CD4-positive, alpha-beta T cell treated with Interleukin-4 for 4 hours (primary cell): ENCODE data around the gene KCNC3.
"Not testable (repeated sequence)": the region's sequence is repeated elsewhere in the genome, so short reads cannot be mapped to it uniquely, and the experiment has no call there.

Experiments
- DNase-seq: peaks from one replicate; pipeline ENCODE4 v3.0.0-alpha.2; 2020

KCNC3 gene

DNA sequence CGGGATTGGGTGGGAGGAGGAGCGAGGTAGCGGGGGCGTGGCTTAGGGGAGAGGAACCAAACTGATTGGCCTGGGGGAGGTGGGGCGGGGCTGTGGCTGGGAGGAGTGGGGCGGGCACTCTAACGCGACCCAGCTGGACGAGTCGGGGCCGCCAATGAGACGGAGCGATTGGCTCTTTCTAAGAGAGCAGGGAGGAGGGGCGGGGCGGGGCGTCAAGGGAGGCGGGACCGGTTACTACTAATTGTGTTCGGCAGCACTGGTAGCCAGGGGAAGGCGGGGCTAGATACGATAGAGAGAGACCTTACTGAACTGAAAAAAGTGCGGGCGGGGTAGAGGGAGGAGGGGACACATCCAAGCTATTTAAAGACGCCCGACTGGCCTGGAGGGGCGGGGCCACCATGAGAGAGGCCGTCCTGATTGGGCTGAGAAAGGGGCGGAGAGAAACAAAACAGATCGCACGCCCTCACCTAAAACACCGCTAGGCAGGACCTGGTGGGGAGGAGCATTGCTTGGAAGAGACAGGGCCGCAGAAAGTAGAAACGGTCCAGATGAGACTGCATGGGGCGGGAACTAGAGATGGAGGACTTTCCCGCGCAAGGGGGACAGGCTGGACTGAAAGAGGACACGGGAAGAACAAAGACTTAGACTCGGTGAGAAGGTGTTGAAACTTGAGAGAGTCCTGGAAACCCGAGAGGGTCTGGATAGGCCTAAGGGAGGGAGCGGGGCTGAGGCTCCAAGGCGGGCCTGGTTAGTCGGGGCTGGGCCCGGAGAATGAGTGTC lies at the start of gene KCNC3:
KCNC3 (minus strand) TSS at position 232 of the 780 bp plus-strand sequence. CDS start 295 bp downstream, outside the sequence.
- peak; percentile 93 for DNase-seq

DNA sequence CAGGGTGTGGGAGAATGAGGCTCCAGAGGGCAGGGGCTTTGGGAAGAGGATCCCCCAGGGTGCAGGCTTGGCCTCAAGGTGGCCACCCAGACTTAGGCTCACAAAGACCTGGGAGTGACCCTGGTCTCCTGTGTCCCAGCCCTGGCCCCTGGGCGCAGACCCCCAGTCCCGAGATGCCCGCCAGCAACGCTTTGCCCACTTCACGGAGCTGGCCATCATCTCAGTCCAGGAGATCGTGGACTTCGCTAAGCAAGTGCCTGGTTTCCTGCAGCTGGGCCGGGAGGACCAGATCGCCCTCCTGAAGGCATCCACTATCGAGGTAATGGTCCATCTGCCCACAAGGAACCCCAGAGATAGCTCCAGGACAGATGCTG lies 49.7 kb upstream of the KCNC3 start:
- no peak for DNase-seq

DNA sequence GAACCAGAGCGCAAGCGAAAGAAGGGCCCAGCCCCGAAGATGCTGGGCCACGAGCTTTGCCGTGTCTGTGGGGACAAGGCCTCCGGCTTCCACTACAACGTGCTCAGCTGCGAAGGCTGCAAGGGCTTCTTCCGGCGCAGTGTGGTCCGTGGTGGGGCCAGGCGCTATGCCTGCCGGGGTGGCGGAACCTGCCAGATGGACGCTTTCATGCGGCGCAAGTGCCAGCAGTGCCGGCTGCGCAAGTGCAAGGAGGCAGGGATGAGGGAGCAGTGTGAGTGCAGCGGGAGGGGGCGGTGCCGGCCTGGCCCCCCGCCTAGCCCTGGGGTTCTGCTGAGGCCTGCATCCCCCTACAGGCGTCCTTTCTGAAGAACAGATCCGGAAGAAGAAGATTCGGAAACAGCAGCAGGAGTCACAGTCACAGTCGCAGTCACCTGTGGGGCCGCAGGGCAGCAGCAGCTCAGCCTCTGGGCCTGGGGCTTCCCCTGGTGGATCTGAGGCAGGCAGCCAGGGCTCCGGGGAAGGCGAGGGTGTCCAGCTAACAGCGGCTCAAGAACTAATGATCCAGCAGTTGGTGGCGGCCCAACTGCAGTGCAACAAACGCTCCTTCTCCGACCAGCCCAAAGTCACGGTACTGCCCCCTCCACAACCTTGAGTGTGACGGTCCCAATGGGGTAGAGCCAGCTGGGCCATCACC lies 49.1 kb upstream of the KCNC3 start:
- no peak for DNase-seq

DNA sequence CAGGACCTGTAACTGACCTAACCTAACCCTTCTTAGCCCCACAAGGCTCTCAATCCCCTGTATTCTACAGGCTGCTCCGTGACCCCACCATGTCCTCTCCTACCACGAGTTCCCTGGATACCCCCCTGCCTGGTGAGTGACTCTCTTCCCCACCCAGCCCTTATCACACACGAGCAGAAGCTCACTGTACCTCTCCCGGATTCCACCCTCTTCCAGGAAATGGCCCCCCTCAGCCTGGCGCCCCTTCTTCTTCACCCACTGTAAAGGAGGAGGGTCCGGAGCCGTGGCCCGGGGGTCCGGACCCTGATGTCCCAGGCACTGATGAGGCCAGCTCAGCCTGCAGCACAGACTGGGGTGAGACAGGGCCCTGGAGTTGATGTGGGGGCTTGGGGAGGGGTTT lies 48.3 kb upstream of the KCNC3 start:
- no peak for DNase-seq

DNA sequence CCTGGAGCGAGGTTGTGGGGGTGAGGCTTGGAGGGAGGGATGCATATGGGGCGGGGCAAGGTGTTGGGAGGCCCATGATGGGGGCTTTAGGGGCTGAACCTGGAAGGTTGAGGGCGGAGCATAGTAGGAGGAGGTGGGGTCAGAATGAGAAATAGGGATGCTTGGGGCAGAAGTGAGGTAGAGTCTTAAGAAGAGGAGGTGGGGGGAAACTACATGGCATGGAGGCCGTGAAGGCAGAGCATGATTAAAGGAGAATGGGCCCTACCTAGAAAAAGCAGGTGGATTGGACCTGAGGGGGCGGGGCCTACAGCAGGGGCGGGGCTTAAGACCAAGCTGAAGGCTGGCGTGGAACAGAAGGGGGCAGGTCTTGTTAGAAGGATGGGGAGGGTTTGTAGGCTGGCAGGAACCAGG lies 47.9 kb upstream of the KCNC3 start:
- DNase-seq = peak; percentile 36

DNA sequence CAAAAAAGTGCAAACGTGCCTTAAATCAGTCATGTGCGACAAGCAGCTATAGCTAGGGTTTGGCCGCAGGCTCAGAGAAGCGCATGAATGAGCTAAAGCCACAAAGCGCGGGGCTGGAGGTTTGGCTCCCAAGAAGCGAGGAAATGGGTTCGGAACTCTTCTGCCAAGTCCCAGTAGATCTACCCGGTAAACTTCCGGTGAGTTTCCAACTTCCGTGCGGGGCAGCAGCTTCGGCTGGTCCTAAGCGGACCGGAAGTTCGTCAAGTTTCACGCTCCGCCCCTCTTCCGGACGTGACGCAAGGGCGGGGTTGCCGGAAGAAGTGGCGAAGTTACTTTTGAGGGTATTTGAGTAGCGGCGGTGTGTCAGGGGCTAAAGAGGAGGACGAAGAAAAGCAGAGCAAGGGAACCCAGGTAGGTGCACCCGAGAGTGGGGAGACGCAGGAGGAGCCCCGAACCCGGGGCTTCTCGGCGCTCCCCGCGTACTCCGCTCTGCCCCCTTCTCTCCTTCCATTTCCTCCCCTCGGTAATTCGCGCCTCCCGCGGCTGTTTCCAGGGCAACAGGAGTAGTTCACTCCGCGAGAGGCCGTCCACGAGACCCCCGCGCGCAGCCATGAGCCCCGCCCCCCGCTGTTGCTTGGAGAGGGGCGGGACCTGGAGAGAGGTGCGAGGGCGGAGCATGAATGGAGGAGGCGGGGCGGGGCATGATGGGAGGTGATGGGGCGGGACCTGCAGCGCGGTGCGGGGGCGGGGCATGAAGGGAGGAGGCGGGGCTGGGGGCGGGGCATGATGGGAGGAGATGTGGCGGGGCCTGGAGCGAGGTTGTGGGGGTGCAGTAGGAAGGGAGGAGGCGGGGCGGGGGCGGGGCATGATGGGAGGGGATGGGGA lies 47.2 kb upstream of the KCNC3 start, which contains the start of gene NR1H2:
NR1H2 (plus strand) TSS at position 292 of the 885 bp plus-strand sequence. CDS start 1,149 bp downstream, outside the sequence.
- DNase-seq = peak; percentile 96

DNA sequence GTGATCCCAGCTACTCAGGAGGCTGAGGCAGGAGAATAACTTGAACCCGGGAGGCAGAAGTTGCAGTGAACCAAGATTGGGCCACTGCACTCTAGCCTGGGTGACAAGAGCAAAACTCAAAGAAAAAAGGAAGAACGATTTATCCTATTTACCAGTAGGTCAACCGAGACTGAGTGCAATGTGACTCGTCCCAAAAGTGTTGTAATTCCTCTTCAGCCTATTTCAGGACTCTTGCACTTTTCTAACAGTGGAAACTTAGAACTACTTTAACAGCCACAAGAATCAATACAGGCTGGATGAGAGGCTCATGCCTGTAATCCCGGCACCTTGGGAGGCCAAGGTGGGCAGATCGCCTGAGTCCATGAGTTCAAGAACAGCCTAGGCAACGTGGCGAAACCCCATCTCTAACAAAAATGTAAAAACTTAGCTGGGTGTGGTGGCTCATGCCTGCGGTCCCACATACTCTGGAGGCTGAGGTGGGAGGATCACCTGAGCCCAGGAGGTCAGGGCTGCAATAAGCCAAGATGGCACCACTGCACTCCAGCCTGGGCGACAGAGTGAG lies 42.8 kb upstream of the KCNC3 start:
- no peak for DNase-seq

DNA sequence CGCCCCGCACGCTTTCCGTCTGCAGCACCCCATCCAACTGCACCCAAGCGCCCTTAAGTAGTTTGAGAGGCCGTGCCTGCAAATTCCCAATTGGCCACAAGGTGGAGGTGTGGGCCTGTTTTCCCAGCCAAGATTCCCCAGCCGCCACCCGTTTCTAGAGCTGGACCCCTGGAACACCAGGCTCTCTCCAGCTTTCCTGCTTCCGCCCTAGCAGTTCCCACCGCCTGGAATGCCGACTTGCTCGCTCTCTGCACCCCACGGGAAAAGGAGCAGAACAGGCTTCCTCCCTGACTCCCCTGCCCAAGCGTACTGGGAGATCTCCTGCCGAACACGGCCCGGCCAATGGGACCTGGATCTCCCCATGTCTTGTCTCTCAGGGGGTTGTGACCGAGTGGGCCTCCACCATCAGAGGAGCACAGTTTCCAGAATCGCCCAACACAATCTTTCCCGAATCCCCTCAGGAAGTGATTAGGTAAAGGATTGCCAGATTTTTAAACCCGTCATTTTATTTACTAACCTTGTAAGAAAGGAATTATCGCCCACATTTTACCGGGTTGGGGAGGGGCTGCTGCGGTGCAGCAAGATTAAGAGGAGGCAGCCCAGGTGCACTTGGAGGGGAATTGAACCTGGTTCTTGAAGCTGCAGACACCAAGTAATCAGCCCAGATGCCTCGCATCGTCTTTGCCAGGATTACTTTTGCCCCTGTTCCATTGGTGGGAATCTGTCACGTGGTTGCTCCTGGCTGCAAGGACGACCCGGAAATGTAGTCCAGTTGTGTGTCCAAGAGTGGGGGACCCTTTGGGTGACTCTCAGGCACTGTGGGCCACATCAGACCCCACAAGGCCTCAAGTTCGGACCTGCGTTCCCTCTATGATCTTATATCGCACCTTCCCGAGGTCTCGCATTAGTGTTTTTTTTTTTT lies 39.7 kb upstream of the KCNC3 start:
- peak; percentile 82 for DNase-seq

DNA sequence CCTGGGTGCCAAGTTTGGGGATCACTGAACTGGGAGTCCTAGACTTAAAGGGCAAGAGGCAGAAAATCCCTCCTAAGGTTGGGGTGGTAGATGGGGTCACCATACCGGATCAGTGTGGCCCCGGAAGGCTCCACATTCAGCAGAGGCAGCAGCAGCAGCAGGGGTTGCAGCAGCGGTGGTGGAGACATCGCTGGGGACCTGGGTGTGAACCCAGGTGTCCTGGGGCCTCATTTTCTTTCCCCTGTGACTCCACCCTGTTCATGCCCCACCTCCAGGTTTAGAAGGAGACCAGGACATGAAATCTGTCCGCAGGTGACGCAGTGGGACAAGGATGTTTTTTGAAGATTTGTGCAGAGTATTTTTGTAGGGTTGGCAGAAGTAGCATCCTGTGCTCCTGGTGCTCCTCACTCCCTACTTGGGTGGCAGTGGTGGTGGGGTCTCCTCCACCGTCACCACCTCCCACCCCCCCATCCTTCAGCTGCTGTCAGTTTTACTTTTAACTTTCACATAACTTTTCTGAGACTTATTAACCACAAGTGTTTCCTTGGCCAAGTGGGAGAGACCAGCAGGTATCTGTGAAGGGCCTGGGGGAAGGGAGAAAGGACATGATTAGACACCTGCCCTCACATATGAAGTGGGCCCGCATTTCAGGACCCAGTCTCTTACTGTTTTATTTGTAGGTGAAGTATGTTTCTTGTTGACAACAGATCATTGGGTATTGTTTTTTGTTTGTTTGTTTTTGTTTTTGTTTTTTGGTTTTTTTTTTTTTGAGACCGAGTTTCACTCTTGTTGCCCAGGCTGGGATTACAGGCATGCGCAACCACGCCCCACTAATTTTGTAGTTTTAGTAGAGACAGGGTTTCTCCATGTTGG lies 36.5 kb upstream of the KCNC3 start, which contains the start of gene NAPSA:
NAPSA (minus strand) TSS at position 206 of the 873 bp plus-strand sequence; CDS start at position 188, 18 bp downstream.
- DNase-seq = no peak

DNA sequence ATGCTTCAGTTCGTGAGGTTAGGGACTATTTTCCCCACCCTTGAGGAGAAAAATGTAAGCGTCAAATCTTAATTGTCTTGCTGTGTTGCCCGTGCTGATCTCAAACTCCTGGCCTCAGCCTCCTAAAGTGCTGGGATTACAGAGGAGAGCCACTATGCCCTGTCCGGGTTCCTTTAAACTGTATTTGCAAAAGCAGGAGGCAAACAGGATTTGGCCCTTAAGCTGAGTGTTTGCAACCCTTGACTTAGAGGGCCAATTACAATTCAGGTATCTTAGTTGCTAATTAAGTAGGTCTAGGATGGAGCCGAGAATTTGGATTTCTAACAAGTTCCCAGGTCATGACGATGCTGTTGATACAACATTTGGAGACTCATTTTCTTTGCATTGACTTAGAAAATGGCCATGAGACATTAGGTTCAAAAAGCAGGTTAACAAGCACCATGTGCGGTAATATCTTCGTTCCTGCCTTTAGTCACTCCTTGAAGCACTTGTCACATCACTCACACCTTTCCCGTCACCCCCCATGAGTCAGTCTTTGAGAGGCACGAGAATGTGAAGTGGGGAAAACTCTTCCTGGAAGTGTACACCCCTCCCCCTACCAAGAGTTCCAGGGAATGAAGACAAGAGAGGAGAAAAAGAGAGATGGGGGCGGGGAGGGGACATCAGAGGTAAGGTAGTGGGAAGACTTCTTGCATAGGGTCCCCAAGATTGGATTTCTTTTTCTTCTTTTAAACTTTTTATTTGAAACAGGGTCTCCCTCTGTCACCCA lies 33.7 kb upstream of the KCNC3 start:
- DNase-seq = no peak

DNA sequence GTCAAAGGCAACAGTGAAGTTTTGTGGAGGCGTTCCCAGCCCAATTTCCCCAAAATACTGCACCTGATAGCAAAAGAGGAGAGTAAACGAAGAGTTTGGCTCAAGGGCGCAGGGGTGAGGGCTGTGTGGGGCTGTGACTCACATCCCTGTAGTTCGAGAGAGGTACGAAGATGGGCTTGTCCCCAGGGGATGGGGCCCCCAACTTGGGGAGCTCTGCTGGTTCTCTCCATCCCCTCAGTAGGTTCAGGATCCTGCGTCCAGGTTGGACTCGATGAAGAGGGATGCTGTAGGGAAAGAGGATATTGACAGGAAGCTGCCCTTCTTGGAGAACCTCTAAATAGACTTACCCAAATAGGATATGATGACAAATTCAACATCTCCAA lies 32.8 kb upstream of the KCNC3 start:
- no peak for DNase-seq

DNA sequence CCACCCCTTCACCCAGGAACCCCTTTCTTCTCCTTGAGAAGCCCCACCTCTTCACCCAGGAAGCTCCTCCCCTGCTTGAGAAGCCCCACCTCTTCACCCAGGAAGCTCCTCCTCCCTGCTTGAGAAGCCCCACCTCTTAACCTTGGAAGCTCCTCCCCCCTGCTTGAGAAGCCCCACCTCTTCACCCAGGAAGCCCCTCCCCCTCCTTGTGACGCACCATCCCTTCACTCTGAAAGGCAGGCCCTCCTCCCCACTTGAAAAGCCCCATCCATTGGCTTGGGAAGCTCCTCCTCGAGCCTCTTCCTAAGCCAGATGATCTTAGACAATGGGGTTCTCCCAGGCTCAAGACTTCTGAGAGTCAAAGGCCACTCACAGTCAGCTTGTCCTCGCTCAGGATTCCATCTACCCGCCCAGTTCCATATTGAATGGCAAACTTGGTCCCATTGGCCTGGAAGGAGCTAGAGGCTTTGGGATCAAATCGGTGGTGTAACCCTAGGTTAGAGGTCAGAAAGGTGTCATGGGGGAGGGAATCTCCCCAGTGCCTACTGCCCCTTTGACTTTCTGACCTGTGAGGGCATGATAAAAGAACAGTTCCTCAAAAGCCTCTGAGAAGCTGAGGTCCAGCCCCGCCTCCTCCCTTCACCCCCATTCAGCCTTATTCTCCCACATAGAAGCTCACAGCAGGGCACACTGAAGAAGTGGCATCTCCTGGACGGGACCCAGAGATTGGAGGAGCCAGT lies 32.3 kb upstream of the KCNC3 start:
- no peak for DNase-seq

DNA sequence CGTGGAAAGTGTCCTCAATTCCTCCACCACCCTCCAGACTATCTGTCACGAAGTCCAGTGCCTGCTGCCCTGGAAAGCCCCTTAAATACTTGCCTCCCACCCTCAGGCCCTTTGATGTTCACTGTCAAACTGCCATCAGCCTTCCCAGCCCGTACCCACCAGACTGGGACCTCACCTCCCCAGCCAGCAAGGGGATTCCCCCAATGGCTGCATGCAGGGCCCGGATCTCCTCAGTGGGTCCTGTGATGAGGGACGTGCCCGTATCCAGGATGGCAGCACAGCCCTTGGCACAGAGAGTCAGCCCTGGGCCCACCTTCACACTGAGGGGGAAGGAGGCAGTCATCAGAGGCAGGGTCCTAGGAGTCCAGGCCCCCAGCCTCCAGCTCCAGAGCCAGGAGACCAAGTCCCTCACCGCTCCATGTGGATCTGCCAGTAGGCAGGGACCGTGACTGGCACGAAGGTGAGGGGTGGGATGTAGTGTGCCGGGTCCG lies 30.2 kb upstream of the KCNC3 start:
- no peak for DNase-seq

DNA sequence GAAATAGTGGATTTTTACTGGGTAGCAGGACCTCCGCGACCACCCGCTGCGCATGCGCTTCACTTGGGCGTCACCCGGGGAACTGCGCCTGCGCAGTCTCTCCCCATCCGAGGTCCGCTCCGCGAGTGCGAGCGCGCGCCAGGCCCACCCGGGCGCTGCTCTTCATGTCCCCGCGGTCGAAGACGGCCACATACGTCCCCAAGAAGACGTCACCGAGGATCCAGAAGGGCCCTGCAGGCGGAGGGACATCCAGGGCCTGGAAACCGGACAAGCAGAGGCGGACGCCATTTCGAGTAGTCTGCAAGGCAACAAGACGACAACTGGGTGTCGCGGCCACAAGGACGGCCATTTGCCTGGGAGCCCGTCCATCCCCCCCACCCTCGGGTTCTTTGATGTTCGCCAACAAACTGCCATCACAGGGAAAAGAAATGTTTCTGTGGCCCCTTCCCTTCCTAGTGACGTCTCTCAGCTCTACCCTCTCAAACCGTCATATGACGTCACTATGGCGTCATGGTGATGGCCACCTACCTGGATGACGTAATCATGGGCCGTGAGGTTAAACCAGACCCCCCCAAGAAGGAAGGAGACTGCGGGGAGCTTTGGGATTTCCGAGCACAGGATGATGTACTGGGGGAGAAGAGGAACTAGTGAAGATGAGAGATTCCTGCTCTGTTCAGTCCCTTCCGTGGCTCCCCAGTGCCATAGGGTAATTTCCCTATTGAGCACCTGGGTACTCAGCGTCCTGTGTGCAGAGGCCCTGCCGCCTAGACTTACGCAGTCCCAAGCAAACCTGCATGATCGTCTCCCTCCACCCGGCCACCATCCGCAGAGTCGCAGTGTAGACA lies 29.5 kb upstream of the KCNC3 start:
- DNase-seq = peak; percentile 78

DNA sequence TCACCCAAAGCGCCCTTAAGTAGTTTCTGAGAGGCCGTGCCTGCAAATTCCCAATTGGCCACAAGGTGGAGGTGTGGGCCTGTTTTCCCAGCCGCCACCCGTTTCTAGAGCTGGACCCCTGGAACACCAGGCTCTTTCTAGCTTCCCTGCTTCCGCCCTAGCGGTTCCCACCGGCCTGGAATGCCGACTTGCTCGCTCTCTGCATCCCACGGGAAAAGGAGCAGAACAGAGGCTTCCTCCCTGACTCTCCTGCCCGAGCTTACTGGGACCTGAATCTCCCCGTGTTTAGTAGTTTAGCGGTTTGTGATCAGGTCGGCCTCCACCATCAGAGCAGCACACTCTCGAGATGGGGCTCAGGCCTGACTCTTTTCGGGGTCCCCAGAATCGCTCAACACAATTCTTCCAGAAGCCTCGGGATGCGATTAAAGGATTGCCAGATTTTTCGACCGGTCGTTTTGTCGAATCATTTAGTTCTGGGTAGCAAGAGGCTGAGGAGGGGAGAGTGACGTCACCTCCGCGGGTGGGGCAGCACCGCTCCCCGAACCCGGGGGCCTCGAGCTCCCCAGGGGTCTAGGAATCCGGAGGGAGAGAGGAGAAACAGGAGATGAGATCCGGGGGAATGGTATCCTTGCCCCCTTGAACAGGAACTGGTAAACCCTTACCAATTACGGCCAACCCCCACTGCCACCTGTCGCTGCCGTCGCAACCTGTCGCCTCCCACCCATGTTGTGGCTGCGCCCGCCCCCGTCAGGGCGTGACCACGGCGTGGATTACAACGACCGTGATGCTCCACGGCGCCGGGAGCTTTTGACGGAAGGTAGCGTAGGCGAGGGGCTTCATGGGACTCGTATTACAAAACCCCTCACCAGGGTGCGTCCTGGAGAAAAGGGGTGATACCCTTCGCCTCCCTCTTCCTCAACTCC lies 28.3 kb upstream of the KCNC3 start:
- peak; percentile 86 for DNase-seq

DNA sequence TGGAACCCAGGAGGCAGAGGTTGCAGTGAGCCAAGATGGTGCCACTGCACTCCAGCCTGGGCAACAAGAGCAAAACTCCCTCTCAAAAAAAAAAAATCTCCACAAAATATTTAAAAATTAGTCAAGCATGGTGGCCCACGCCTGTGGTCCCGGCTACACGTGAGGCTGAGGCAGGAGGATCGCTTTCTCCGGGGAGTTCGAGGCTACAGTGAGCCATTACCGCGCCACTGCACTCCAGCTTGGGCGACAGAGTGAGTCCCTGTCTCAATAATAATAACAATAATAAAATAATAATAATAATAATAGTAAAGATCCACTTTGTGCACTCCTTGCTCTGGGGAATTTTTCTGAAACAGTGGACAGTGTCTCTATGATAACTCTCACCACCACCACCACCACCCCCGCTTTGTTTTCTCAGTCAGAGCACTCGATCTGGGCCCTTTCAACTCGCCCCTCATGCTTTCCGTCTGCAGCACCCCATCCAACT lies 27.6 kb upstream of the KCNC3 start:
- no peak for DNase-seq

DNA sequence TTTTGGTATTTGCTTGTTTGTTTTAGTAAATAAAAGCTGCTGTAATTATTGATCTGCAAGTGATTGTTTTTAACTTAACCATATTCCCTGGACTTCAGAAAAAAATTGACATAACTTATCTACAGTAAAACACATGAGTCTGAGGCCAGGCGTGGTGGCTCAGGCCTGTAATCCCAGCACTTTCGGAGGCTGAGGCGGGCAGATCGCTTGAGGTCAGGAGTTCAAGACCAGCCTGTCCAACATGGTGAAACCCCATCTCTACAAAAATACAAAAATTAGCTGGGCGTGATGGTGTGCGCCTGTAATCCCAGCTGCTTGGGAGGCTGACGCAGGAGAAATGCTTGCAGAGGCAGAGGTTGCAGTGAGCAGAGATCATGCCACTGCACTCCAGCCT lies 24.3 kb upstream of the KCNC3 start:
- DNase-seq = not testable (repeated sequence)
